Stimulated activated CD8-positive, alpha-beta memory T cell treated with anti-CD3 and anti-CD28 coated beads, Interleukin-15, amount 100 ng/mL, for 24 hours (primary cell): ENCODE measurements around the gene CTCF.
A peak's percentile ranks its signal among the peaks of the same experiment; 100 is the strongest.

Source experiments
- DNase-seq: peaks from one replicate; pipeline ENCODE4 v3.0.0-alpha.2; 2020; ENCODE audit warnings: low read depth

The CTCF gene

GRCh38 chr16:67549936-67550335 lies 12.4 kb upstream of the CTCF start:
- DNase-seq, result no peak

- no peak for DNase-seq
These were observed 11.2 kb upstream of the CTCF start for GRCh38 chr16:67551091-67551490.

GRCh38 chr16:67551972-67552371 lies 10.4 kb upstream of the CTCF start:
- DNase-seq, result no peak

GRCh38 chr16:67552476-67552875 lies 9.8 kb upstream of the CTCF start:
- no peak for DNase-seq

GRCh38 chr16:67555795-67556212 lies 6.5 kb upstream of the CTCF start:
- DNase-seq, result no peak

- no peak for DNase-seq
These were observed 3.5 kb upstream of the CTCF start for GRCh38 chr16:67558859-67559258.

GRCh38 chr16:67560827-67561342 lies 1.4 kb upstream of the CTCF start:
- DNase-seq, result no peak

- no peak for DNase-seq
These were observed 864 bp upstream of the CTCF start for GRCh38 chr16:67561501-67561823.

- peak; percentile 95 for DNase-seq
These were observed 351 bp upstream of the CTCF start for GRCh38 chr16:67561824-67562525.

GRCh38 chr16:67562918-67563707 lies 787 bp downstream of the CTCF start:
- DNase-seq, result peak; percentile 37

- no peak for DNase-seq
These were observed 1.6 kb downstream of the CTCF start for GRCh38 chr16:67563708-67564468.

- DNase-seq, result no peak
These were observed 3.3 kb downstream of the CTCF start for GRCh38 chr16:67565470-67566100.

GRCh38 chr16:67571464-67571863 lies 9.1 kb downstream of the CTCF start:
- DNase-seq, result no peak

GRCh38 chr16:67571981-67572431 lies 9.7 kb downstream of the CTCF start:
- DNase-seq, result no peak

GRCh38 chr16:67579686-67580085 lies 17.4 kb downstream of the CTCF start:
- no peak for DNase-seq

GRCh38 chr16:67580202-67580601 lies 17.9 kb downstream of the CTCF start:
- no peak for DNase-seq

GRCh38 chr16:67593288-67593687 lies 31.0 kb downstream of the CTCF start:
- no peak for DNase-seq

GRCh38 chr16:67593701-67594100 lies 31.4 kb downstream of the CTCF start:
- DNase-seq, result no peak

- DNase-seq, result no peak
These were observed 32.1 kb downstream of the CTCF start for GRCh38 chr16:67594256-67594915.

- DNase-seq, result no peak
These were observed 32.6 kb downstream of the CTCF start for GRCh38 chr16:67594956-67595355.

GRCh38 chr16:67598527-67598926 lies 36.2 kb downstream of the CTCF start:
- no peak for DNase-seq

GRCh38 chr16:67605641-67606040 lies 43.3 kb downstream of the CTCF start:
- no peak for DNase-seq
